K562 (cell line): ENCODE results near the gene NUAK1. TPM values are rescaled to one million over a fixed set of nuclear protein-coding genes. Genes with fewer than 3 reads are reported as not detected.

ENCODE experiments used
- ATAC-seq: fragments of 200-7000 bp; cut with Tn5 transposase; 3 replicates; pipeline ENCODE4 v1.9.1; 2020; ENCODE audit warnings: moderate library complexity
- BruUV-seq: library from RNA; stranded (reverse); fragments of 400-500 nt; replicated peaks from 2 replicates; lab custom pipeline; 2021; lab: Mats Ljungman, UMichigan
- CTCF ChIA-PET: fragments of 300-600 bp; formaldehyde crosslinking; extraction: SDS; loops from one replicate; lab custom pipeline; 2021; ENCODE audit warnings: low intra/inter-chr PET ratio; lab: Yijun Ruan, JAX
- POLR2A ChIA-PET: fragments of 300-600, 350-650 bp; sonication (Branson Sonifier 250); formaldehyde crosslinking; extraction: SDS; loops from one replicate; lab custom pipeline; 2021; ENCODE audit warnings: antibody characterized with exemption, inconsistent platforms; lab: Yijun Ruan, JAX
- DNase-seq, 4 experiments: peaks; one replicate each; pipeline versions ENCODE4 v3.0.0 to v3.0.0-alpha.2; 2011 to 2018; ENCODE audit warnings: low spot score in 3 of 4, mixed read lengths in 3 of 4; ENCODE audit errors: extremely low read depth in 1 of 4
- FAIRE-seq: peaks from 2 replicates; lab custom pipeline; 2011; peaks lifted over from hg19 to GRCh38; lab: Jason Lieb, UNC
- H2AFZ ChIP-seq: 2 replicates; pipeline ENCODE4 v1.6.0; 2011; ENCODE audit warnings: low read depth, low read length, control low read depth, inconsistent platforms
- H3K27ac ChIP-seq: fragments of 200-600 bp; 3 replicates; pipeline ENCODE4 v1.8.0; 2011; ENCODE audit warnings: low read depth, mild to moderate bottlenecking, control low read depth, inconsistent platforms, low read length, moderate library complexity, mixed read lengths; ENCODE audit errors: extremely low read depth
- H3K27me3 ChIP-seq, 2 experiments: fragments of 300-600 bp in 1 of 2; 2 replicates in 1 of 2; 3 replicates in 1 of 2; pipeline versions ENCODE4 v1.6.0 to v1.8.0; 2011; ENCODE audit warnings: inconsistent platforms in 2 of 2, low read length in 2 of 2, mild to moderate bottlenecking in 1 of 2, mixed read lengths in 1 of 2, moderate library complexity in 1 of 2; ENCODE audit not compliant: control insufficient read depth in 2 of 2, insufficient read depth in 2 of 2
- H3K36me3 ChIP-seq: fragments of 300-600 bp; 3 replicates; pipeline ENCODE4 v1.8.0; 2011; ENCODE audit warnings: mild to moderate bottlenecking, low read length, inconsistent platforms; ENCODE audit not compliant: control insufficient read depth, insufficient read depth
- H3K4me1 ChIP-seq, 2 experiments: fragments of 200-600 bp in 1 of 2; replicated peaks in 1 of 2; 2 replicates in 1 of 2; 3 replicates in 1 of 2; pipeline versions ENCODE4 v1.5.1 to v1.8.0; 2011; ENCODE audit warnings: inconsistent platforms in 2 of 2, low read length in 2 of 2, mild to moderate bottlenecking in 1 of 2, mixed read lengths in 1 of 2, moderate library complexity in 1 of 2; ENCODE audit not compliant: control insufficient read depth in 2 of 2, insufficient read depth in 2 of 2
- H3K4me2 ChIP-seq: 2 replicates; pipeline ENCODE4 v1.6.1; 2011; ENCODE audit warnings: low read length, control low read depth, inconsistent platforms, mixed read lengths; ENCODE audit not compliant: insufficient read depth
- H3K4me3 ChIP-seq: fragments of 200-600 bp; sonication (generic), shearing (Covaris generic); 2 replicates; pipeline ENCODE4 v1.5.1; 2016; ENCODE audit warnings: control low read depth, inconsistent platforms
- H3K79me2 ChIP-seq: fragments of 200-600 bp; 3 replicates; pipeline ENCODE4 v1.8.0; 2011; ENCODE audit warnings: low read length, inconsistent platforms; ENCODE audit not compliant: control insufficient read depth, insufficient read depth
- H3K9ac ChIP-seq, 2 experiments: 2 replicates each; pipeline versions ENCODE4 v1.6.0 to v1.6.1; 2011; ENCODE audit warnings: low read depth in 2 of 2, low read length in 2 of 2, control low read depth in 1 of 2, inconsistent platforms in 1 of 2, mild to moderate bottlenecking in 1 of 2, mixed read lengths in 1 of 2; ENCODE audit not compliant: insufficient read depth in 1 of 2
- H3K9me1 ChIP-seq: one replicate; pipeline ENCODE4 v1.6.0; 2011; ENCODE audit warnings: inconsistent platforms, mild to moderate bottlenecking, low read length, moderate library complexity; ENCODE audit not compliant: control insufficient read depth, insufficient read depth
- H3K9me3 ChIP-seq: replicated peaks from 2 replicates; pipeline ENCODE4 v1.5.1; 2011; ENCODE audit warnings: low read depth, low read length, inconsistent platforms; ENCODE audit not compliant: control insufficient read depth, insufficient read depth
- H4K20me1 ChIP-seq: replicated peaks from 2 replicates; pipeline ENCODE4 v1.6.1; 2011; ENCODE audit warnings: low read length, inconsistent platforms, mixed read lengths; ENCODE audit not compliant: control insufficient read depth, insufficient read depth
- GATAD2A ChIP-seq: fragments of 450-650 bp; IDR thresholded peaks from 2 replicates; pipeline ENCODE4 v1.6.1; 2017
- KDM4B ChIP-seq, 2 experiments: fragments of 450-650 bp in 1 of 2; sonication (generic) in 1 of 2; IDR thresholded peaks; 2 replicates each; pipeline ENCODE4 v1.6.1; 2016 to 2017; ENCODE audit warnings: borderline replicate concordance in 2 of 2, antibody characterized with exemption in 1 of 2, low read depth in 1 of 2, mild to moderate bottlenecking in 1 of 2
- KLF6 ChIP-seq: fragments of 250-450 bp; sonication (Bioruptor Pico); IDR thresholded peaks from 2 replicates; pipeline ENCODE4 v1.4.0; 2020; ENCODE audit warnings: mild to moderate bottlenecking, moderate library complexity, borderline replicate concordance
- MTA1 ChIP-seq: fragments of 450-650 bp; IDR thresholded peaks from 2 replicates; pipeline ENCODE4 v1.6.1; 2017; ENCODE audit warnings: borderline replicate concordance
- NCOA4 ChIP-seq: fragments of 450-650 bp; IDR thresholded peaks from 2 replicates; pipeline ENCODE4 v1.6.1; 2018; ENCODE audit warnings: mild to moderate bottlenecking; ENCODE audit not compliant: partially characterized antibody
- NR1H2 ChIP-seq: sonication (generic); formaldehyde crosslinking; IDR thresholded peaks from 2 replicates; pipeline ENCODE4 v1.4.0; 2020; ENCODE audit warnings: mild to moderate bottlenecking, missing genetic modification reagents
- PHB ChIP-seq: fragments of 250-450 bp; sonication (Bioruptor Pico); IDR thresholded peaks from 2 replicates; pipeline ENCODE4 v1.5.0; 2021
- TAL1 ChIP-seq: fragments of 450-650 bp; IDR thresholded peaks from 2 replicates; pipeline ENCODE4 v1.6.1; 2016; ENCODE audit warnings: mild to moderate bottlenecking
- TRIM28 ChIP-seq: fragments of 450-650 bp; IDR thresholded peaks from 2 replicates; pipeline ENCODE4 v1.6.1; 2017
- ZNF511 ChIP-seq: sonication (generic); formaldehyde crosslinking; IDR thresholded peaks from 2 replicates; pipeline ENCODE4 v1.8.0; 2022; ENCODE audit warnings: mild to moderate bottlenecking, missing genetic modification reagents
- ZNF668 ChIP-seq: fragments of 250-450 bp; sonication (Bioruptor Pico); IDR thresholded peaks from 2 replicates; pipeline ENCODE4 v1.8.0; 2022; ENCODE audit warnings: mild to moderate bottlenecking, inconsistent platforms
- WGBS: fragments of 100-300 bp; shearing (Covaris generic); methylation state at CpG from one replicate; pipeline ENCODE4 v1.1.6; 2016; ENCODE audit warnings: low coverage, mixed read lengths; ENCODE audit not compliant: insufficient coverage; ENCODE audit errors: missing lambda C conversion rate; 5-methylcytosine and 5-hydroxymethylcytosine counted together
- in situ Hi-C: fragments of 300-500 bp; cut with MboI; formaldehyde crosslinking; loops from 4 replicates; pipeline ENCODE4 v1.15.0; 2018; ENCODE audit warnings: inconsistent platforms, mixed read lengths
- intact Hi-C: fragments of 100-400 bp; cut with micrococcal nuclease; formaldehyde crosslinking; loops from 2 replicates; pipeline ENCODE4 v1.14.2; 2022
- polyA plus RNA-seq, 8 experiments: library from polyadenylated mRNA; depleted of rRNA in 4 of 8; stranded (reverse) in 5 of 8; unstranded in 3 of 8; fragments of >200 nt; fragmentation: Nextera tagmentation in 2 of 8; fragmentation: Illumina TruSeq in 1 of 8; extraction: Ambion mirVana in 2 of 8; extraction: Trizol in 1 of 8; gene quantifications; 2 replicates each; pipeline versions ENCODE4 v1.2.1 to v1.2.3, GENCODE V29; 2011 to 2014; ENCODE audit warnings: inconsistent platforms in 1 of 8, missing spikeins in 1 of 8
- total RNA-seq, 7 experiments: library from RNA; depleted of rRNA in 6 of 7; stranded (reverse); fragments of >200 nt in 6 of 7; fragmentation: Illumina TruSeq in 2 of 7; extraction: Trizol in 2 of 7; gene quantifications; 2 replicates each; pipeline versions ENCODE4 v1.2.1 to v1.2.3, GENCODE V29; 2011 to 2021; ENCODE audit warnings: low replicate concordance in 1 of 7

Gene NUAK1
- total and polyA plus RNA-seq, 9 of the 15 experiments (the other 6 are each of a cell fraction or from before 2014, with no cell fraction given) = 0.02 TPM; not detected in 8

GRCh38 chr12:106021516-106021915 is 117.2 kb downstream of the NUAK1 start:
- ATAC-seq (no peak), DNase-seq (no peak), FAIRE-seq (no peak)
- ChIA-PET POLR2A (no interaction called here), CTCF (no interaction called here)
- Histone ChIP-seq H3K4me3 (no peak overlapping the region), H3K9me3 (no peaks in the 10 kb centered on the region; the same call in 1 of the 2 replicates), H3K36me3 (no peaks in the 10 kb centered on the region), H3K9ac (no peak overlapping the region), H2AFZ (no peak overlapping the region), H3K4me1 (no peaks in the 10 kb centered on the region), H3K27me3 (no peaks in the 10 kb centered on the region), H4K20me1 (no peaks in the 10 kb centered on the region), H3K9me1 (no peaks in the 10 kb centered on the region), H3K79me2 (no peaks in the 10 kb centered on the region), H3K4me2 (no peak overlapping the region), H3K27ac (no peak overlapping the region)
- TF ChIP-seq TRIM28 = no peak
- no peak for TF ChIP-seq GATAD2A
- no peak for TF ChIP-seq TAL1
- no peak for TF ChIP-seq PHB (CRISPR knock-in tag)
- no peak for TF ChIP-seq NR1H2 (CRISPR knock-in tag)
- no peak for TF ChIP-seq KLF6 (CRISPR knock-in tag)
- TF ChIP-seq MTA1 = no peak
- TF ChIP-seq NCOA4 = no peak
- no peak for TF ChIP-seq ZNF511 (CRISPR knock-in tag)
- TF ChIP-seq KDM4B (IDR thresholded peaks at IDR 0.05; ENCODE audit: borderline replicate concordance in 2 of 2, low read depth in 1 of 2) = no peak
- TF ChIP-seq ZNF668 (CRISPR knock-in tag) = no peak
- in situ Hi-C loops = no loop called here
- no TSS peak for BruUV-seq
- intact Hi-C loops = loop anchor here (10.0 kb wide), 1 partner anchor 123 kb away; no protein-coding TSS in a partner anchor
- 0% methylated on average over 5 of the region's 5 CpGs for WGBS
